ENCODE measurements around the gene FGF9.

GRCh38 chr13:21753117-21753729, 82.3 kb downstream of the FGF9 start:
- TF ChIP-seq CTCF (conservative IDR thresholded peaks at IDR 0.05; ENCODE audit: low read length) (no peak), EZH2phosphoT487 (IDR thresholded peaks at IDR 0.05; ENCODE audit: borderline replicate concordance, low read depth, low read length) (no peak)

Data from OCI-LY7 (cell line).